SK-N-SH treated with all-trans-retinoic acid at 6 μM for 48 hours (cell line): ENCODE results near the gene PSAPL1.

ENCODE experiments used
- ARNTL ChIP-seq: fragments of 450-650 bp; formaldehyde crosslinking; IDR thresholded peaks from 2 replicates; pipeline ENCODE4 v1.5.0; 2020; ENCODE audit warnings: low read depth, mild to moderate bottlenecking, moderate library complexity, borderline replicate concordance
- CREB5 ChIP-seq: fragments of 250-450 bp; sonication (Bioruptor Pico); IDR thresholded peaks from 2 replicates; pipeline ENCODE4 v1.5.1; 2020; ENCODE audit warnings: low read depth, mild to moderate bottlenecking, moderate library complexity
- GLIS3 ChIP-seq: fragments of 250-450 bp; sonication (Bioruptor Pico); IDR thresholded peaks from 2 replicates; pipeline ENCODE4 v1.5.0; 2020; ENCODE audit warnings: mild to moderate bottlenecking, moderate library complexity
- OSR1 ChIP-seq: fragments of 250-450 bp; sonication (Bioruptor Pico); IDR thresholded peaks from 2 replicates; pipeline ENCODE4 v1.8.0; 2022; ENCODE audit warnings: moderate library complexity, mild to moderate bottlenecking, inconsistent platforms
- PATZ1 ChIP-seq: fragments of 250-450 bp; sonication (Bioruptor Pico); IDR thresholded peaks from 2 replicates; pipeline ENCODE4 v1.8.0; 2020; ENCODE audit warnings: mild to moderate bottlenecking, moderate library complexity, borderline replicate concordance
- POU6F1 ChIP-seq: fragments of 250-450 bp; sonication (Bioruptor Pico); IDR thresholded peaks from 2 replicates; pipeline ENCODE4 v1.8.0; 2021; ENCODE audit warnings: low read depth, mild to moderate bottlenecking, moderate library complexity, borderline replicate concordance
- PPARA ChIP-seq: fragments of 250-450 bp; sonication (Bioruptor Pico); IDR thresholded peaks from 2 replicates; pipeline ENCODE4 v1.5.0; 2020; ENCODE audit warnings: mild to moderate bottlenecking, borderline replicate concordance
- SNAI2 ChIP-seq: fragments of 250-450 bp; sonication (Bioruptor Pico); IDR thresholded peaks from 2 replicates; pipeline ENCODE4 v1.5.0; 2020; ENCODE audit warnings: mild to moderate bottlenecking, moderate library complexity
- TCF4 ChIP-seq: fragments of 250-450 bp; sonication (Bioruptor Pico); IDR thresholded peaks from 2 replicates; pipeline ENCODE4 v1.8.0; 2021; ENCODE audit warnings: mild to moderate bottlenecking, moderate library complexity, borderline replicate concordance
- TSHZ2 ChIP-seq: fragments of 250-450 bp; sonication (Bioruptor Pico); IDR thresholded peaks from 2 replicates; pipeline ENCODE4 v1.5.0; 2020; ENCODE audit warnings: mild to moderate bottlenecking, moderate library complexity
- ZFP3 ChIP-seq: fragments of 250-450 bp; sonication (Bioruptor Pico); IDR thresholded peaks from 2 replicates; pipeline ENCODE4 v1.5.0; 2020; ENCODE audit warnings: mild to moderate bottlenecking, moderate library complexity
- ZFP30 ChIP-seq: fragments of 450-650 bp; formaldehyde crosslinking; IDR thresholded peaks from 2 replicates; pipeline ENCODE4 v1.5.0; 2022; ENCODE audit warnings: mild to moderate bottlenecking, moderate library complexity
- ZNF565 ChIP-seq: fragments of 450-650 bp; formaldehyde crosslinking; conservative IDR thresholded peaks from 2 replicates; pipeline ENCODE4 v1.5.0; 2020; ENCODE audit warnings: low read depth, mild to moderate bottlenecking, moderate library complexity
- ZNF70 ChIP-seq: fragments of 450-650 bp; formaldehyde crosslinking; IDR thresholded peaks from 2 replicates; pipeline ENCODE4 v1.5.0; 2020; ENCODE audit warnings: mild to moderate bottlenecking, moderate library complexity

GRCh38 chr4:7474320-7474719 lies 39.6 kb upstream of the PSAPL1 start:
- TF ChIP-seq TSHZ2 (CRISPR knock-in tag) (no peak), CREB5 (no peak), SNAI2 (CRISPR knock-in tag) (no peak), ZNF70 (CRISPR knock-in tag) (no peak), TCF4 (CRISPR knock-in tag) (no peak), ZNF565 (no peak), PATZ1 (CRISPR knock-in tag) (no peak), POU6F1 (CRISPR knock-in tag) (no peak), ARNTL (no peak), ZFP3 (no peak), OSR1 (no peak), GLIS3 (CRISPR knock-in tag) (no peak), ZFP30 (CRISPR knock-in tag) (no peak), PPARA (CRISPR knock-in tag) (no peak)
